ENCODE data around the gene CYP39A1.

The CYP39A1 gene

DNA sequence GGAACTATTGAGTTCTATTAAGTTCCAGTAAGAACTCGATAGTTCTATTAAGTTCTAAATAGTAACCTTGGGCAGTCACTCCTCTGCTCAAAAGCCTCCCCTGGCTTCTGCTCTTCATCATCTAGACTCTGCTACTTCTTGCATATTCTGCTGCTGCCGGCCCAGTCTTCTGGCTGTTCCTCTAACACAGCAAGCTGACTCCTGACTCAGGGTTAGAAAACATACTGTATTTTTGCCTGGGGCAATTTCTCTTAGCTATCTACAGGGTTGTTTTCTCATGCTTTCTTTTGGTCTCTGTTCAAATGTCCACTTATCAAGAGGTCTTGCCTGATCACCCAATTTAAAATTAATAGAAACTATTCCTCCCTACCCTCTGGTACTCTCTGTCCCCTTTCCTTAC lies 14.8 kb upstream of the CYP39A1 start:
- H3K27ac ChIP-seq (ENCODE audit: low read depth, low read length): no peak overlapping the region

DNA sequence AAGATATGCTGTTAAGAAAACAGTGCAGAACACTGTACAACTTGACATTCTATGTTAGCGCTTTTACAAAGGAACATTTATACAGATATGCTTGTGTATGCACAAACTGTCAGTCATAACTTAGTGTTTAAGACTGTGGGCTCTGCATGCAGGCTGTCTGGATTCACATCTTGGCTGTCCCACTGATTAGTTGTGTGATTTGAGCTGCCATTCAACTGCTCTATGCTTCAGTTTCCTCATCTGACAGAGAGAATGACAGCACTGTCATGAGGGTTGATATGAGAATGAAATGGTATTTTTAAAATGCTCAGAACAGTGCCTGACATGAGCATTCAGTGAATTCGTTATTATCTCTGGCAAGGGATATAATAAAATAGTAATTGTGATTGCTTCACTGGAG lies 8.9 kb upstream of the CYP39A1 start:
- no peaks in the 10 kb centered on the region for H3K9me3 ChIP-seq (ENCODE audit: control insufficient read depth, insufficient read depth, low read length)
- no peaks in the 10 kb centered on the region for H3K79me2 ChIP-seq (ENCODE audit: control insufficient read depth, low read length)
- H3K4me3 ChIP-seq (ENCODE audit: low read length): no peak overlapping the region
- H3K36me3 ChIP-seq (ENCODE audit: control insufficient read depth, low read length): peaks cover 57% of the 10 kb centered on the region
- H3K27ac ChIP-seq (ENCODE audit: low read depth, low read length): no peak overlapping the region
- no peak overlapping the region for H3K4me2 ChIP-seq (ENCODE audit: low read length)
- TF ChIP-seq EZH2phosphoT487 (IDR thresholded peaks at IDR 0.05; ENCODE audit: borderline replicate concordance, low read length): no peak
- TF ChIP-seq, protein P1, sequence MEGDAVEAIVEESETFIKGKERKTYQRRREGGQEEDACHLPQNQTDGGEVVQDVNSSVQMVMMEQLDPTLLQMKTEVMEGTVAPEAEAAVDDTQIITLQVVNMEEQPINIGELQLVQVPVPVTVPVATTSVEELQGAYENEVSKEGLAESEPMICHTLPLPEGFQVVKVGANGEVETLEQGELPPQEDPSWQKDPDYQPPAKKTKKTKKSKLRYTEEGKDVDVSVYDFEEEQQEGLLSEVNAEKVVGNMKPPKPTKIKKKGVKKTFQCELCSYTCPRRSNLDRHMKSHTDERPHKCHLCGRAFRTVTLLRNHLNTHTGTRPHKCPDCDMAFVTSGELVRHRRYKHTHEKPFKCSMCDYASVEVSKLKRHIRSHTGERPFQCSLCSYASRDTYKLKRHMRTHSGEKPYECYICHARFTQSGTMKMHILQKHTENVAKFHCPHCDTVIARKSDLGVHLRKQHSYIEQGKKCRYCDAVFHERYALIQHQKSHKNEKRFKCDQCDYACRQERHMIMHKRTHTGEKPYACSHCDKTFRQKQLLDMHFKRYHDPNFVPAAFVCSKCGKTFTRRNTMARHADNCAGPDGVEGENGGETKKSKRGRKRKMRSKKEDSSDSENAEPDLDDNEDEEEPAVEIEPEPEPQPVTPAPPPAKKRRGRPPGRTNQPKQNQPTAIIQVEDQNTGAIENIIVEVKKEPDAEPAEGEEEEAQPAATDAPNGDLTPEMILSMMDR (IDR thresholded peaks at IDR 0.05; ENCODE audit: low read depth, low read length, poor library complexity, severe bottlenecking): no peak
- H4K20me1 ChIP-seq (ENCODE audit: control insufficient read depth, insufficient read depth, low read depth, low read length): no peaks in the 10 kb centered on the region
- no peaks in the 10 kb centered on the region for H3K27me3 ChIP-seq (ENCODE audit: control insufficient read depth, low read length)
- H3K9me2 ChIP-seq (replicated peaks; ENCODE audit: control insufficient read depth, low read length): no peaks in the 10 kb centered on the region
- H3F3A ChIP-seq (ENCODE audit: control insufficient read depth, insufficient read depth): no peaks in the 10 kb centered on the region; the same call in 1 of the 2 replicates
- no peaks in the 10 kb centered on the region for H3K4me1 ChIP-seq (ENCODE audit: control insufficient read depth, low read length)

More for the DNA sequence above, 14.8 kb upstream of the CYP39A1 start:
- Histone ChIP-seq H3K27me3 (ENCODE audit: control insufficient read depth, low read length) (no peaks in the 10 kb centered on the region), H3F3A (ENCODE audit: control insufficient read depth, insufficient read depth) (no peaks in the 10 kb centered on the region), H3K4me3 (ENCODE audit: low read length) (no peak overlapping the region), H3K9me2 (replicated peaks; ENCODE audit: control insufficient read depth, low read length) (no peaks in the 10 kb centered on the region), H3K4me2 (ENCODE audit: low read length) (no peak overlapping the region), H3K4me1 (ENCODE audit: control insufficient read depth, low read length) (no peaks in the 10 kb centered on the region), H3K79me2 (ENCODE audit: control insufficient read depth, low read length) (no peaks in the 10 kb centered on the region), H3K36me3 (ENCODE audit: control insufficient read depth, low read length) (peaks cover 54% of the 10 kb centered on the region), H4K20me1 (ENCODE audit: control insufficient read depth, insufficient read depth, low read depth, low read length) (no peaks in the 10 kb centered on the region), H3K9me3 (ENCODE audit: control insufficient read depth, insufficient read depth, low read length) (no peaks in the 10 kb centered on the region)
- TF ChIP-seq, protein P1 (IDR thresholded peaks at IDR 0.05; ENCODE audit: low read depth, low read length, poor library complexity, severe bottlenecking): no peak
- TF ChIP-seq EZH2phosphoT487 (IDR thresholded peaks at IDR 0.05; ENCODE audit: borderline replicate concordance, low read length): no peak

DNA sequence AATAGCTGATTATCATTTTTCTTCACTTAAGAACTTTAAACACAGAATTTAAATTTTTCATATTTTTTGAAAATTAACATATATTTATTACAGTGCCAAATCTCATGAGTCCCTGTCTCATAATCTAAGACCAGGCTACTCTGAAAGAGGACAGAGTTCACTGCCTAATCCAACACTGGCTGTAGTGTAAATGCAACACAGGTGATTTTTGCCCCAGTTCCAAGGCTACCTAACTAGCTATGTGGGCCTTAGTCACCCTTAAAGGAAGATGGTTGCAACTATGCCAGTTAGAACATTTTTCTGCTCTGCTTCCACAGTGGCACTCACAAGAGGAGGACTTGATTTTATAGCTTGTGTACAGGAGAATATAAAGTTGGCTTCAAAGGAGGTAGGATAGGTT lies 5.0 kb upstream of the CYP39A1 start:
- H3K79me2 ChIP-seq (ENCODE audit: control insufficient read depth, low read length): peaks cover 31% of the 10 kb centered on the region

More for the DNA sequence above, 5.0 kb upstream of the CYP39A1 start:
- H3K9me3 ChIP-seq (ENCODE audit: control insufficient read depth, insufficient read depth, low read length): no peaks in the 10 kb centered on the region
- H3K27me3 ChIP-seq (ENCODE audit: control insufficient read depth, low read length): no peaks in the 10 kb centered on the region
- TF ChIP-seq EZH2phosphoT487 (IDR thresholded peaks at IDR 0.05; ENCODE audit: borderline replicate concordance, low read length): no peak
- TF ChIP-seq, protein P1 (IDR thresholded peaks at IDR 0.05; ENCODE audit: low read depth, low read length, poor library complexity, severe bottlenecking): no peak
- H4K20me1 ChIP-seq (ENCODE audit: control insufficient read depth, insufficient read depth, low read depth, low read length): no peaks in the 10 kb centered on the region
- H3K4me1 ChIP-seq (ENCODE audit: control insufficient read depth, low read length): peaks cover 20% of the 10 kb centered on the region
- H3K36me3 ChIP-seq (ENCODE audit: control insufficient read depth, low read length): peaks cover 48% of the 10 kb centered on the region
- H3K9me2 ChIP-seq (replicated peaks; ENCODE audit: control insufficient read depth, low read length): no peaks in the 10 kb centered on the region
- no peak overlapping the region for H3K27ac ChIP-seq (ENCODE audit: low read depth, low read length)
- H3K4me2 ChIP-seq (ENCODE audit: low read length): no peak overlapping the region
- no peak overlapping the region for H3K4me3 ChIP-seq (ENCODE audit: low read length)
- H3F3A ChIP-seq (ENCODE audit: control insufficient read depth, insufficient read depth): no peaks in the 10 kb centered on the region; the same call in 1 of the 2 replicates

All from DOHH2 (cell line).